GM12892 (cell line): ENCODE measurements around the gene FHAD1.

ENCODE experiments used
- DNase-seq: peaks from one replicate; pipeline ENCODE4 v3.0.0; 2011; ENCODE audit not compliant: insufficient read length
- FAIRE-seq: peaks from 2 replicates; lab custom pipeline; 2011; peaks lifted over from hg19 to GRCh38; lab: Jason Lieb, UNC
- POLR2A ChIP-seq: IDR thresholded peaks from 2 replicates; pipeline ENCODE4 v1.6.1; 2011; ENCODE audit warnings: low read depth, low read length, control low read depth
- POLR2AphosphoS5 ChIP-seq: IDR thresholded peaks from 2 replicates; pipeline ENCODE4 v1.6.1; 2011; ENCODE audit warnings: low read depth, low read length, control low read depth
- TAF1 ChIP-seq: IDR thresholded peaks from 2 replicates; pipeline ENCODE4 v1.6.1; 2011; ENCODE audit warnings: low read depth, mild to moderate bottlenecking, control low read depth, low read length, borderline replicate concordance

The FHAD1 gene

DNA sequence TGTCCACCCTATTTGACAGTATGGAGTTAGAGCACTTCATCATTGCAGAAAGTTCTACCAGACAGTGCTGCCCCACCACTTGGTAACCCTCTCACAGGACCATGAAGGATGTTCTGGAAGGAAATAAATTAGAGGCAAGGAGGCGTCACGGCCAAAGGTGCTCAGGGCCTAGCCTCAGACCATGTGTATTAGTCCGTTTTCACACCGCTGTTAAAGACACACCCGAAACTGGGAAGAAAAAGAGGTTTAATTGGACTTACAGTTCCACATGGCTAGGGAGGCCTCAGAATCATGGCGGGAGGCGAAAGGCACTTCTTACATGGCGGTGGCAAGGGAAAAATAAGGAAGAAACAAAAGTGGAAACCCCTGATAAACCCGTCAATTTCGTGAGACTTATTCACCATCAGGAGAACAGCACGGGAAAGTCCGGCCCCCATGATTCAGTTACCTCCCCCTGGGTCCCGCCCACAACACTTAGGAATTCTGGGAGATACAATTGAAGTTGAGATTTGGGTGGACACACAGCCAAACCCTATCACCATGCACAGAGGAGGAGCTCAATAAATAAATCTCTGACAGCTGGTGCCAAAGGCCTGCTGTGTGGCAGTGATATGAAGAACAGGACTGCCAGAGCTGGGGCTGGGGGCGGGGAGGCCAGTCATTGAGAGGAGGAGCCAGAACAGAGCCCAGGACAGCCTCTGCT, 75.8 kb downstream of the FHAD1 start:
- TF ChIP-seq POLR2AphosphoS5, result no peak
- TF ChIP-seq TAF1, result no peak
- no peak for TF ChIP-seq POLR2A
- DNase-seq, result no peak
- FAIRE-seq, result no peak

DNA sequence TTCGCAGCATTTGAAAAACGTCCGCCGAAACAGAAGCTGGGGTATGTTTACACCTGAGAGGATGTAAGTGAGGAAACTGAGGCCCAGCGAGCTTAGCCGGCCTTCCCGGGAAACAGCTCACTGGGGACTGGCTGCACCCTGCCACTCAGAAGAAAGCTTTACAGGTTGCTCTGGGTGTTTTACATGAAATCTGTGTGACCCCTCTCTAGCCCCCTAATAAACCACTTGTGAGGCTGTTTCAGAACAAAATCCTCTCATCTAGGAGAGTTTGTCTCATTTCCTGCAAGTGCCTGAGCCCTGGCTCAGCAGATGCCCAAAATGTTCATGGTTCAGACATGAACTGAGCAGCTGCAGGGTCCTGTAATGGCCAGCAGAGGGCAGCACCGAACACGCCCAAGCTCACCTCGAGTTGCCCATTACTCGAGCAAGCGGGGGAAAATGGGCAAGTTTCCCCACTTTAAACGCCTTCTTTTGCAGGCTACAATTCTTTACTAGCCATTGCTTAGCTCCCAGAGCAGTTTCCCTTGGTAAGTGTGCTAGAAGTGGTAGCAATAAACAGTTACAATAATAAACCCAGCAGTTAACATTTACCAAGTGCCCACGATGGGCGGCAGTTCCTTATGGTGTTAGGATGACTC, 76.4 kb downstream of the FHAD1 start:
- FAIRE-seq, result peak; percentile 93
- TF ChIP-seq POLR2AphosphoS5 (no peak), TAF1 (no peak)
- peak; percentile 59 for DNase-seq

DNA sequence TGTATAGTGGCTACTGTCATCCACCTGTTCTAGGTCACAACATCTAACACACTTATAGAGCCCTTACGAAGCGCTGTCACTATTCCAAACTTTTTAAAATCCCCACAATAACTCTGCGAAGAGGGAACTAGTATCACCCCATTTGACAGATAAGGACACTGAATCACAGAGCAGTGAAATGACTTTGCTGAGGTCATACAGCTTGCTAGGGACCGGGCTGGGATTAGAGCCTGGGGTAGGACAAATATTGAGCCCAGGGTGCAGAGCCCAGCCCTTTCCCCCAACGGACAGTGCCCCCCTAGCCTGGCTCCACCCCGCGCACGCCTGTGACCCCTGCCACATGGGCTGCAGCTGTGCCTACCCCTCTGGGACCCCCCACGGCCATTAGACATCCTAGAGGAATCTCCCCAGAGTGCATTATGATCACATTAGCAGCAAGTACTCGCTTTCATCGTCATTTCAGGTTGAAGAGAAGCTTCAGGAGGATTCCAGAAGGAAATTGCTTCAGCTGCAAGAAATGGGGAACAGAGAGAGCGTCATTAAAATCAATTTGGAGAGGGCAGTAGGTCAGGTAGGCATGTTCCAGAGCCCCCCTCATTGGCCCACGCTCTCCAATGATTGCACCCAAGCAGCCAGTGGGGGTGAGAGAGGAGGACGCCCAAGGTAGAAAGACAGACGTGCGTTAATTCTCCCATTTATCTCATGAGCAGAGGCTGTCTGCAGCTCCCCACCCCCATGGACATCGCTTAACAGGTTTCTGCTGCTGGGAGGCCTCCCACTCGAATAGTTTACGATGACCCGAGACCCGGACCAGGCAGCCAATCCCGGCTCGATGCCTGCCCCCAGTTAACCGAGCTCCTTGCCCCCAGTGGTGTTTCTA, 77.2 kb downstream of the FHAD1 start:
- TF ChIP-seq POLR2A, result no peak
- no peak for TF ChIP-seq POLR2AphosphoS5
- no peak for TF ChIP-seq TAF1
- FAIRE-seq, result no peak

DNA sequence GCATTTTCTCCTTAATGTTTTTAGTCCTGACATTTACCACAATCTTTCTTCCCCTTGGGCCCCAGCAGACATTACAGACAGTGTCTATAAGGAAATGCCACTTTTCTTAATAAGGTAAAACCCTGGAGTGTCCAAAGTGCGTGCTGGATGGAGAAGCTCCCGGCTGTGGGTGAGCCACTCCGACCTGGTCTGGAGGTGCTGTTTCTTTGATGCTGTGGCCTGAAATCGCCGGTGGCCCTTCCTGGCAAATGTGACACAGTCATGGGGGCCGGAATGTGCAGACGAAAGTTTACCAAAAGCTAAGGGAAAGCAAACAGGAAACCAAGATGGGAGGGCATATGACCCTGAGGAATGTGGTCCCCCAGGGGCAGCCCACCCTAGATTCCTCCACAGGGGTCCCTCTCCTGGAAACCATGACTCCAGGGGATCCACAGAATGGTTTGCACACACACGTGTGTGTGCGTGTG, 77.9 kb downstream of the FHAD1 start:
- FAIRE-seq (no peak), DNase-seq (no peak)

More for the DNA sequence above, 77.2 kb downstream of the FHAD1 start:
- no peak for DNase-seq

DNA sequence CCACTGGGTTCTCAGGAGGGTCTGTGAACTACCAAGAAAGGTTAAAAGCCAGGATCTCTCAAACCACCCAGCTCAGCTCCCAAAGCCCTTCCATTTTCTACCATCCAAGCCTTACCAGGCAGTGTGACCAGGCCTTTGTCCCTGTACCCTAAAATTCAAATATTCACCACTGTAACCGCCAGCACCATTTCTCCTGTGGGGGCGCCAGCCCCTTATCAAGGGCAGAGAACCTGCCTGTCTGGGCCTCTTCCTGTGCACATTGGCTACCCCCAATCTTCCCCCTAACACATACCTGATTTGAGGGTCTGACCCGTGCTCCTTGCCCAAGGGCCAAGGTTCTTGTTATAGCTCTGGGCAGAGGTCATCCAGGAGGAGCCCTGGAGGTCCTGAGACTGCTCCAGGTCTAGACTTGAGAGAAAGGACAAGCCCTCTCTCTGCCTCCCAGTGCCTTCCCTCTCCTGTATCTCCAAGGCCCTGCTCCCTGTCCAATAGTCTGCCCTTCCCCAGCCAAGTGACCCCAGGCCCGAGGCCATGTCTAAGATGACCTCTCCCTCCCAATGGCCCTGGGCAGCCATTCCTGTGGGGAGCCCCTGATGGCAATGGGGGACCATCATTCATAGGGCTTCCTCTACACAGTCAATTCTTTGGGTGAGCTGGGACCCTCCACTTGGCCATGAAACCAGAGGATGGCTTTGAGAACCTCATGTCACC, 78.5 kb downstream of the FHAD1 start:
- TF ChIP-seq TAF1 (no peak), POLR2A (no peak), POLR2AphosphoS5 (no peak)
- DNase-seq (no peak), FAIRE-seq (no peak)

More for the DNA sequence above, 77.9 kb downstream of the FHAD1 start:
- no peak for TF ChIP-seq TAF1
- TF ChIP-seq POLR2AphosphoS5, result no peak
- TF ChIP-seq POLR2A, result no peak

DNA sequence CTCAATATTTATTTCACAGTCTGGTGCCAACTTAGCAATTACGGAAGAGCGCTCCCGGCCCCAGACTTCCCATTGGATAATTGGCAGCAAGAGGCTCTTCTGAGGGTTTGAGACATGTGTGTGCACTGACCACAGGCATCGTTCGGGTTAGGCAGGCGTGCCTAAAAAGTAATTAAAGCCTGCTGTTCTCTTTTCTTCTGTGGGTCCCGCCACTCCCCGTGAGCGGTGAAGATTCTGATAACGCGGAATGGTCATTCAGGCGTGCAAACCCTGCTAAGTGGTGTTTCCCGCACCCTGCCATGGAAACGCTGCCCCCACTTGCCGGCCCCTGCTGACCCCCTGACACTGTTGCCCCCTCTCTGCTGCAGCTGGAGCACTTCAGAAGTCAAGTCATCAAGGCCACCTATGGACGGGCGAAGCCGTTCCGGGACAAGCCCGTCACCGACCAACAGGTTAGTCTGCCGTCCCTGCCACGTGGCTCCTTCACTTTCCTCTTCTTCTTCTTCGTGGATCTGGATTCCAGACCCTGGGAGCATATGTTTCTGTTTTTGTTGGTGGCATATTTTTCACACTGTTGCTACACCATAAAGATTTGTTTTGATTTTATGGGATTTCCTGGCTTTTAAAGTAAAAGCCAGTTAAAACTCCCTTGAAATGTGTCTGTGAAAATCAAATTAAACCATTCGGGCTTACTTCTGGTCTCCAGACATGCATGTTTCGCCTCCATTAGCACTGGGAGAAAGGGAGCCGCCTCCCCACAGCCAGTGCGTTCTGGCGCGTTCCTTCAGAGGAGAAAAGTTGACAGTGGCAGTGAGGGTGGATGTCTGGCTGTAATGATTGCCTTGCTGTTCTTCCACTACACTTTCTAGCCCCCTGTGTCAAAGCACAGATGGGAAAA, 79.9 kb downstream of the FHAD1 start:
- TF ChIP-seq POLR2AphosphoS5 (no peak), TAF1 (no peak), POLR2A (no peak)
- no peak for DNase-seq
- no peak for FAIRE-seq

DNA sequence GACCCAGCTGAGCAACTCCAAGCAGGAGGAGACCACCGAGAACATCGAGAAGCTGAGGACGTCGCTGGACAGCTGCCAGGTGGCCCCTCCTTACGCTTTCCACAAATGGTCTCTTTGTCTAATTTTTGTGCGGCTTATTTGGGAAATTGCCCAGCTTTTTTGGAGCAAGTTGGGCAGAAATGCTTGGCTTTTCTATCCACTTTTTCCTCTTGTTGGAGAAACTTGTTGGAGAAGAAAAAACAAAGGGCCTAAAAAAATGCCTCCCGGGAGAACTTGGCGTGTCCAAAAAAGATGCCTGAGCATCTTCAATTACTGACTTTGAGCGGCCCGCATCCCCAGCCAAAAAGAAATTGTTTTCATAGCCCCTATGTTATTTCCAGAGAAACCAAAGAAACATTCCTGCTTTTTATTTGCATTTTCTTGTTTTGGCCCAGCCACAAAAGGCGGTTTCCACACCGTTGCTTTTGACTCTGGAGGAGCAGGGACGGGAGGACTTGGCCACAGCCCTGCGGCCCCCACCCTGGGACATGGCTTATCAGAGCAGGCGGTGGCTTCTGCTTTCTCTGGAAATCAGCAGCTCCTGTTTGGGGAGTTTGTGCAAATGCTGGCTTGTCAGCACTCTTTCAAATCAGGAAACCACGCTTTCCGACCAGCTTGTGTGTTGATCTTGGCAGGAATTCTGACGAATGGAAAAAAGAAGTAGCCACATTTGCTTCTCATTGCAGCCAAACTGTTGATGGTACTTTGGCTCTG, 81.5 kb downstream of the FHAD1 start:
- no peak for DNase-seq
- no peak for FAIRE-seq
- no peak for TF ChIP-seq POLR2A
- no peak for TF ChIP-seq POLR2AphosphoS5
- no peak for TF ChIP-seq TAF1

DNA sequence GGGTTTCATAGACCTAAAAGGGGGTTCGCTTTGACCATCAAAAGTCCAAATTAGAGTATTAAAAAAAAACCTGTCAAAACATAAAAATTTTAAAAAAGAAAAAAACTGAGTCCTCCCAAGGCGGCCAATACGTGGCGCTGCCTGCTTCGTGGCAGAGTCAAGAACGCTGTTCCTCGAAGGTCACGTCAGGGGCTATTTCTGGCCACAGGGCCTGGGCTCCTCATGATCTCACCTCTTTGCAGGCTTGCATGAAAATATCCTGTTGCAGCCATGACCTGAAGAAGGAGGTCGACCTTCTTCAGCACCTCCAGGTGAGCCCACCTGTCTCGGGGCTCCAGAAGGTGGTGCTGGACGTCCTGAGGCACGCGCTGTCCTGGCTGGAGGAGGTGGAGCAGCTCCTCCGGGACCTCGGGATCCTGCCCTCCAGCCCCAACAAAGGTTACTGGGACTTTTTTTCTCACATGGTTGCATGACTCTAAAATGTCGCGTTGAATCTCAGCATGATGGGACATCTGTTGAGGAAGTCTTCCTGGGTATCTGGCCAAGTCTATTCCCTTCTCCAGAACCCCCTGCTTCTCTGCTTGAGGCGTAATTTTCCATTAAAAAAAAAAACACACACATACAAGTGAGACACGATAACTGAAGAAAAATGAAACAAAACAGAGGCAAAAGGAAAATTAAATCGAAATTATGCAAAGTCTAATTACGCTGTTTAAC, 82.2 kb downstream of the FHAD1 start:
- TF ChIP-seq POLR2AphosphoS5 (no peak), TAF1 (no peak), POLR2A (no peak)
- FAIRE-seq (no peak), DNase-seq (no peak)

DNA sequence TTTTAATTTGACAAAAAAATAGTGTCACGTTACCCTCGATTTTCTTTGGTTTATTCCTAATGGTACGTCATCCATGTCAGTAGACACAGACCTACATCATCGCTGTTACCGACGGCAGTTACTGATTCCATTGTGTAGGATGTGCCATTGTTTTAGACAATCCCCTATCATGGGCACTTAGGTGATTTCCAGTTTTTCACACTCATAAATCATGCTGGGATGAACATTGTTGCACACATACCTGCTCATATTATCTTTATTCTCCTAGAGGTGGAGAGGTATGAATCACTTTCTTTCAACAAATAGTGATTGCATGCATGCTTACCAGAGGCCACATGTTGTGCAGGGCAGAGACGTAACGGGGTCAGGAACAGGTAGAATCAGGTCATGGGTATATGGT, 83.0 kb downstream of the FHAD1 start:
- DNase-seq (no peak), FAIRE-seq (no peak)
- no peak for TF ChIP-seq TAF1
- TF ChIP-seq POLR2A, result no peak
- TF ChIP-seq POLR2AphosphoS5, result no peak
